Activated T-helper 1 cell treated with Interleukin-2 at 50 U/mL for 16 hours (primary cell): ENCODE results near the gene GSX2.
"Not testable (repeated sequence)": the region's sequence is repeated elsewhere in the genome, so short reads cannot be mapped to it uniquely, and the experiment has no call there.

Experiments
- DNase-seq: peaks from one replicate; pipeline ENCODE4 v3.0.0-alpha.2; 2020; ENCODE audit warnings: low read depth

GSX2 gene

DNA sequence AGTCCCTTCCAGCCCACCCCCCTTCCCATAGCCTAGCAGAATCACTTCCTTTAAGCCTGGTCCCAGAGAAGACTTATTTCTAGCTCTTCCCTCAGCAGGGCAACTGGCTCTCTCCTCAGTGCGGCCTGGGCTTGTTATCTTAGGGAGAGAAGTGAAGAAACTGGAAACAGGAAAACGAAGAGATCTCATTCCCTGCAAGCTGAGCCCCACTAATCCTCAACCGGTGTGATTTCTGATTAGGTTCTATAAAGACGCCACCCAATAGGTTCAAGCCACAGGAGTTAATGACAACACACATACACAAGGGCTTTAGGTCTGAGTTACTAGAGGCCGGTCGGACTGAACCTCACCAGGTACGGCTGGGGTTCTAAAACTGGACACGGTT, 3.2 kb downstream of the GSX2 start:
- no peak for DNase-seq

DNA sequence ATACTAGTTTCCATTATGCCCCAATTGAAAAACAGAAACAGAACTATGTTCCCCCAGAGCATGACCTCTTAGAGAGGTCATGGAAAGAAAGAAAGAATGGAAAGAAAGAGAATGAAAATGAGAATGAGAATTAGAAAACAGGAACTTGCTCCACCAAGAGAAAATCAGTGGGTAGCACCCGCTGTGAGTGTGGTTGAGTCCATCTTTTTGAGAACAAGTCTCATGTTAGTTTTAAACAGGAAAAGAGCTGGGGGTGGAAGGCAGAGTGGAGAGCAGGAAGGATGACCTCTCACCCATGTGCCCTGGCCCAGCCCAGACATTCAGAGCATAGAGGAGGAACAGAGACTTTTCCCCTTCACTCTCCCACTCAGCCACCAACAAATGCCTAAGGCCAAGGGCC, 4.9 kb downstream of the GSX2 start:
- no peak for DNase-seq

DNA sequence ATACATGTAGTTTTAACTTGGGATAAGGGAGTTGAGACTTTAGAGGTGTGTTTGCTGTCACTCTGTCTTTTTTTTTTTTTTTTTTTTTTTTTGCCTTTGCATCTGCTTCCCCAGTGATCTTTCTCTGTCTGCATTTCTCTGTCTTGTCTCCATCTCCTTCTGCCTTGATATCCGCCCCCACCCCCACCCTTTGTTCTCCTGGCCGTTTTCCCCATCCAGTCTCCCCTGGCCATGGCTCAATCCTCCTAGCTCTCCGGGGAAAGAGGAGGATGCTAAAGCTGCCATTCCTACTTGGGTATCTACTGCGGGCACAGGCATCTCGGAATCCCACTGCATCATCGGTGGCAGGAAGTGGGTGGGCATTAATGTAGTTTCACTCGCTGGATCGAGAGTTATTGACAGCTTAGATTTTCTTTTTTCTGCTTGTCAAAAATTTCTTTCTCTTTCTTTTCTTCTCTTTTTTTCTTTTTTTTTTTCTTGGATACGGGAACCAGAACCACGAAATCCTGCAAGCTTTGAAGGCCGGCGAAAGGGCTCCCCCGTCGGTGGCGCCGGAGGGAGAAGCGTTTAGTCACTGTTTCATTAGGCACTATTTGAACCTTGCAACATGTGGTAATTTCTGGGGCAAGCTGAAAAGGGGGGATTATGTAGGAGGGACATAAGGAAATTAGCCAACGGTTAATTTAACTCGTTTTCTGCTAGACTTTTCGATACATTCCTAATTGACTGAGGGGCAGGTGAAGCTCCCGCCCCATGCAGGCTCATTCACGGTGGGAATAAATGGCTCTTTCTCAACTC, 8.2 kb downstream of the GSX2 start:
- no peak for DNase-seq

DNA sequence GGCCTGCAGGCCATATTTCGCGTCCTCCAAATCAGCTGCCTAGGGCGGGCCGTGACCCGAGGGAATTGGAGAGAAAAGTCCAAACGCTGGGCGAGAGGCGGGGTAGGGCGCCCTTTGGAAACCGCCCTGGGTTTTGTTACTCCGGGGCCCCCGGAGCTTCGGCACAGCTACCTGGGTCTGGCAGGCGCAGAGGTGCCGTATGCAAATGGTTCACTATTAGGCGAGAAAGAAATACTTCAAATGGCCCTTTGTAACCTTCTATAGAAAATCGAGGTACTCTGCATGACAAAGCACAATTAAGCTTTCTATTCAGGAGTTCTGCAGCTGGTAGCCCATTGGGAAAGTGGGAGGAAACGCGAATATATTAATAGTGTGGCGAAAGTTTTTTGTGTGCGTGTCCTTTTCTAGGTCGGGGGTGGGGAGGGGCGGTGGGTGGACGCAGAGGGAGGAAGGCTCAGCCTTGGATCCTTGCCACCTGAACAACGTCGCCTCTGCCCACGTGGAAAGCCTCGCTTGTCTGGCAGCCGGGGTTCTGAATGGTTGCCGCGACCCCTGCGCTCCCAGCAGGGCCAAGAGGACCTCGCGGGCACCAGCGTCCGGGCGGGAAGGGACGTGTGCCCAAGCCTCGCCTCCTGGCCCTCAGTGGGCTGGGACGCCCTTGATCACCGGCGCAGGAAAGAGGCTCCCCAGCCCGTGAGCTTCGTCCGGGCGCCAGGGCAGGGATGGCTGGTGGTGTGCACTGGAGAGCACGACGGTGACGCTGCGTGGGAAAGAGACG, 9.5 kb downstream of the GSX2 start:
- DNase-seq, result no peak

DNA sequence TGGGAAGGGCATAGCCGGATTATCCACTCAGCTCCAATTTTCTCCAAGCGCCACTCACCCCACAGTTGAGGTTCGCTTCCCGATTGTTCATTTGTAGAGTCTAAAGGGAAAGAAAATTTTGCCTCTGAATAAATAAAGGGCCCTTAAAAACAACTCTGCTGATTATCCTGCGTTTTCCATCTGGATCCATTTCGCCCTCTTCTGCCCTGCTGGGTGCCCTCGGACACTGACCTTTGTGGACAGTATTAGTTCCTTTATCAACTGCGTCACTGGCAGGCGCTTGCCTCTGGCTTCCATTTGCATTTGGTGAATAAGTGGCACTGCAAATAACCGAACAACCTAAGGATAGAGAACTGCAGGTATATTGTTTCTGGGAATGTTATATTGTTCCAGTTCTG, 10.1 kb downstream of the GSX2 start:
- DNase-seq, result no peak

DNA sequence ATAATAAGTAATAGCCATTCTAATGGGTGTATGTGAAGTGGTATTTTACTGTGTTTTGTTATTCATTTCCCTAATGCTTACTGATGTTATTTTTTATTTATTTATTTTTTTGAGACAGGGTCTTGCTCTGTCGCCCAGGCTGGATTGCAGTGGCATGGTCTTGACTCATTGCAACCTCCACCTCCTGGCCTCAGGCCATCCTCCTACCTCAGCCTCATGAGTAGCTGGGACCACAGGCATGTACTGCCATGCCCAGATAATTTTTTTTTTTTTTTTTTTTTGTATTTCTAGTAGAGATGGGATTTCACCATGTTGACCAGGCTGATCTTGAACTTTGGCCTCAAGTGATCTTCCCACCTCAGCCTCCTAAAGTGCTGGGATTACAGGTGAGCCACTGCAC, 13.2 kb downstream of the GSX2 start:
- not testable (repeated sequence) for DNase-seq

DNA sequence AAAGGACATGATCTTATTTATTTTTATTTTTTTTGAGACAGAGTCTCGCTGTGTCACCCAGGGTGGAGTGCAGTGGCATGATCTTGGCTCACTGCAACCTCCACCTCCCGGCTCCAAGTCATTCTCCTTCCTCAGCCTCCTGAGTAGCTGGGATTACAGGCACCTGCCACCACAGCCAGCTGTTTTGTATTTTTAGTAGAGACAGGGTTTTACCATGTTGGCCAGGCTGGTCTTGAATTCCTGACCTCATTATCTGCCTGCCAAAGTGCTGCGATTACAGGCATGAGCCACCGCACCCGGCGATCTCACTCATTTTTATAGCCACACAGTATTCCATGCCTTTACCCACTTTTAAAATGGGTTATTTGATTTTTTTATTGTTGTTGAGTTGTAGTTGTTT, 16.3 kb downstream of the GSX2 start:
- not testable (repeated sequence) for DNase-seq

DNA sequence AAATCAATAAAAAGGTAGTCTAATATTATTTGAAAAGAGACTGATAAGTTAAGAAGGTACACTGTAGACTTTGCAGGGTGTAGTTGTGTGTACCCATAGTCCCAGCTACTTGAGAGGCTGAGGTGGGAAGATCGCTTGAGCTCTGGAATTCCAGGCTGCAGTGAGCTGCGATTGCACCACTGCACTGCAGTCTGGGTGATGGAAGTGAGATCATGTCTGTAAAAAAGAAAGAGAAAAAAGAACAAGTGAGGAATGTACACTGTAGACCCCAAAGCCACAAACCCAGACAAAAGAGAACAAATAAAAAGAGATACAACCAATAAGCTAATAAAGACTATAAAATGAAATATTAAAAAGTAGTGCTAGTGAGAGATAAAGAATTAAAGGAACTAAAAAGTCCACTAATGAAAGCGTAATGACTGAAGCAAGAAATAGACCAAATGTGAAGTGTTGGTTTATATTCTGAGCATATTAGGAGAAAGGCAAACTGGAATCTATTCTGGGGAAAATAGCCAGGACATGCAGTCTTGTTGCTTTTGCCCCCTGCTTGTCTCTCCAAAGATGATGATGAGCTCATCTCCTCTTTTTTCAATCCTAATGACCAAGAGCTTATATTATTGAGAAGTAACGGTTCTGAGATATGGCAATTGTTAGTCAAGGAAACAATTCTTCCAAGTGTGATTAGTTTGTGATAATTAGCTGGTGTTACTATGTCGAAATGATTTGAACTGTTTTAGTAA, 19.1 kb downstream of the GSX2 start:
- DNase-seq, result no peak

DNA sequence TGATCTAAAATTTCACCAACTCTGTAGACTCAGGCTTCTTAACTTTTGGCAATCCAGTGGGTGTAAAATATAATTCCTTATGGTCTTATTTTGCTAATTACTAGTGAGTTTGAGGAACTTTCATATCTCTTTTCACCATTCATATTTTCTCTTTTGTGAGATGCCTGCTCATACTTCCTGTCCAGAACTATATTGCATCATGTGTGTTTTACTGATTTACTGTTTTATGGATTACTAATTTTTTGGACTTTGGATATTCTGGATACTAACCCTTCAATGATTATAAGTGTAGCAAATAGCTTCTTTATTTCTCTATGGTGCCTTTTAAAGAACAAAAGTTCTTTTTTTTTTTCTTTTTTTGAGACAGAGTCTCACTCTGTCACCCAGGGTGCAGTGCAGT, 20.6 kb downstream of the GSX2 start:
- DNase-seq, result no peak

DNA sequence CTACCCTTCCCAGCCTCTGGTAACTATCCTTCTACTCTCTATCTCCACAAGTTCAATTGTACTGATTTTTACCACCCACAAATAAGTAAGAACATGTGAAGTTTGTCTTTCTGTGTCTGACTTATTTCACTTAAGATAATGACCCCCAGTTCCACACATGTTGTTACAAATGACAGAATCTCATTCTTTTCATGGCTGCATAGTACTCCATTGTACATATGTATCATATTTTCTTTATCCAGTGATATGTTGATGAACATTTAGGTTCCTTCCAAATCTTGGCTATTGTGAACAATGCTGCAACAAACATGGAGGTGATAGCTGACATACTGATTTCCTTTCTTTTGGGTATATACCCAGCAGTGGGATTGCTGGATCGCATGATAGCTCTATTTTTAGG, 27.7 kb downstream of the GSX2 start:
- DNase-seq, result no peak

DNA sequence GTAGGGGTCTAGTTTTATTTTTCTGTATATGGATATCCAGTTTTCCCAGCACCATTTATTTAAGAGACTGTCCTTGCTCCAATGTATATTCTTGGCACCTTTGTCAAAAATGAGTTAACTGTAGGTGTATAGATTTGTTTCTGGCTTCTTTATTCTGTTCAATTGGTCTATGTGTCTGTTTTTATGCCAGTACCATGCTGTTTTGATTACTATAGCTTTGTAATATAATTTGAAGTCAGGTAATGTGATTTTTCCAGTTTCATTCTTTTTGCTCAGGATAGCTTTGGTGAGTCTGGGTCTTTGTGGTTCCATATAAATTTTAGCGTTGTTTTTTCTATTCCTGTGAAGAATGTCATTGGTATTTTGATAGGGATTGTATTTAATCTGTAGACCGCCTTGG, 28.7 kb downstream of the GSX2 start:
- not testable (repeated sequence) for DNase-seq

DNA sequence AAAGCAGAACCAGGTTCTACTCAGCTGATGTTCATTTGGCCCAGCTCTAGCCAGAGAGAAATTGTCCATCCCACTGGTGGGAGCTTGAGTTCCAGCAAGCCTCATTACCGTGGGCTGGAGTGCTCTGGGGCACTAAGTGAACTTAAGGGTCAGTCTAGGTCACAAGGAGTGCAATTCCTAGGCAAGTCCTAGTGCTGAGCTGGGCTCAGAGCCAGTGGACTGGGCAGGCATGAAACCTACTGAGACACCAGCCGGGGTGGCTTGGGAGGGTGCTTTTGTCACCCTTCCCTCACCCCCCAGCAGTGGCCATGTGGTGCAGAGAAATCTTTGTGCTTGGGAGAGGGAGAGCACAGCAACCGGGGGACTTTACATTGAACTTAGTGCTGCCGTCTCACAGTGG, 39.4 kb downstream of the GSX2 start:
- no peak for DNase-seq

DNA sequence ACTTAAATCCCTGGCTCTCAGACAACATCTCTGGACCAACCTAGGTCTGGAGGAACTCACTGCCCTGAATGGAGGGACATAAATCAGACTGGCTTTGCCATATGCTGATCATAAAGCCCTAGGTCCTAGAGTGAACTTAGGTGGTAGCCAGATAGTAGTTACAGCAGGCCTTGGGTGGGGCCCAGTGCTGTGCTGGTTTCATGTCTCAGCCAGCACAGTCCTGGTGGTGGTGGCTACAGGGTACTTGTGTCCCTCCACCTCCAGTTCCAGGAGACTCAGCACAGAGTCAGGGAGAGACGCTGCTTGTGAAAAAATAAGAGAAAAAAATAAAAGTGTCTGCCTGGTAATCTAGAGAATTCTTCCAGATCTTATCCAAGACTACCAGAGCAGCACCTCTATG, 40.3 kb downstream of the GSX2 start:
- DNase-seq, result no peak

DNA sequence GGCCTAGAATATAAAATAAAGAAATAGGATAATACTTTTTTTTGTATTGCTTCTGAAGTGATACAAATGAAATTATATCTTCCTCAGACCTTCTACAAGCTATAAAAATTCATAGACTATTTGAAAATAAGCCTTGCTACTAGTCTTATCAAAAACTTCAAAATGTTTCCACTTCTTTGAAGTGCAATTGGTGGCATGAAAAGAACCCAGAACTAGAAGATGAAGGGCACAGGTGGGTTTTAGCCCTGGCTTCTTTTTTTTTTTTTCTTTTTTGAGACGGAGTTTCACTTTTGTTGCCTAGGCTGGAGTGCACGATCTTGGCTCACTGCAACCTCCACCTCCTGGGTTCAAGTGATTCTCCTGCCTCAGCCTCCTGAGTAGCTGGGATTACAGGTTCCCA, 44.2 kb downstream of the GSX2 start:
- no peak for DNase-seq

DNA sequence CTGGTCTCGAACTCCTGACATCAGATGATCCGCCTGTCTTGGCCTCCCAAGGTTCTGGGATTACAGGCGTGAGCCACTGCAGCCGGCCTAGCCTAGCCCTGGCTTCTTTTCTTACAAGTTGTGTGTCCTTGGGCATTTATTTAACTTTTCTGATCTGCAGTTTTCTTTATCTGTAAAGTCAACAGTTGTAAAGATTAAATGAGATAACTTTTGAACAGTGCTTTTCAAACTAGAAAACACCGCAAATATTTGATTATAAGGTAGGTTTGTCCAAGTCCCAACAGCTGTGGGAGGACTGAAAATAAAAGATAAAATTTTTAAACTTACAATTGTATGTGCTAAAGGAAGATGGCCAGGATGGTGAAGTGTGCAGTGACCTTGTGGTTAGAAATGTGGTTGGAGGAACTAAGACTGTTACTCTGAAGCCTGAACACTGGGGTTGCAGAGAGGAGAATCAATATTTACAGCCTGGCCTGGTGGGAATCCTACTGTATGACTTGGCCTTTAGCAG, 44.8 kb downstream of the GSX2 start:
- DNase-seq, result no peak

DNA sequence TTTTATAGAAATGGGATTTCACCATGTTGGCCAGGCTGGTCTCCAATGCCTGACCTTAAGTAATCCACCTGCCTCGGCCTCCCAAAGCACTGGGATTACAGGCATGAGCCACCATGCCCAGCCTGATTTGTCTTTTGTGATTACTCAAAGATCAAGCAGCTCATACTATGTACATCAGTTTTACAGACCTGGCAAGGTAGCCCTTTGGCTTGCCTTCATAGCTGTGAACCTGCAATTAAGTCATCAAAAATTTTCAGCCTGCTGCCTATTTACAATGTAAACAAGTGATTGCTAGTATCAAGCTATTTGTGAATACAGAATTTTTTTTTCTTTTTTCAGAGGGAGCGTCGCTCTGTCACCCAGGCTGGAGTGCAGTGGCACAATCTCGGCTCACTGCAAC, 46.2 kb downstream of the GSX2 start:
- DNase-seq, result no peak

DNA sequence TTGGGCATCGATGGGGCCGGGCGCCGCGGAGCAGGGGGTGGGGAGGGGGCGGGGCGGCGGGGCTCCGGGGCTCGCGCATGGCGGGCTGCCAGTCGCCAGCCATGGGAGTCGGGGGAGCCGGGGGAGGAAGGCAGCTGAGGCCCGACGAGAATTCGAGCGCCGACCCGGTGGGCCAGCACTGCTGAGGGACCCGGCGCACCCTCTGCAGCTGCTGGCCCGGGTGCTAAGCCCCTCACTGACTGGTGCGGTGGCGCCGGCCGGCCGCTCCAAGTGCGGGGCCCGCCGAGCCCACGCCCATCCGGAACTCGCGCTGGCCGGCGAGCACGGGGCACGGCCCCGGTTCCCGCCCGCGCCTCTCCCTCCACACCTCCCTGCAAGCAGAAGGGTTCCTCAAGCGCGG, 49.4 kb downstream of the GSX2 start:
- no peak for DNase-seq
